GM18873 (cell line): ENCODE measurements around the gene GTF3C5.
"Not testable (repeated sequence)": the region's sequence is repeated elsewhere in the genome, so short reads cannot be mapped to it uniquely, and the experiment has no call there.

ENCODE experiments used
- ATAC-seq: cut with Tn5 transposase; IDR thresholded peaks from one replicate; pipeline ENCODE4 v1.9.1; 2021; ENCODE audit warnings: mild to moderate bottlenecking, moderate library complexity, moderate number of reproducible peaks; ENCODE audit not compliant: unreplicated experiment, low FRiP score

The GTF3C5 gene

GRCh38 chr9:133026426-133026825, 4.4 kb upstream of the GTF3C5 start:
- ATAC-seq = no peak

GRCh38 chr9:133027134-133027533, 3.7 kb upstream of the GTF3C5 start:
- no peak for ATAC-seq

GRCh38 chr9:133028221-133028620, 2.6 kb upstream of the GTF3C5 start:
- no peak for ATAC-seq

GRCh38 chr9:133029994-133030316, 842 bp upstream of the GTF3C5 start:
- no peak for ATAC-seq

GRCh38 chr9:133031130-133031422, 279 bp downstream of the GTF3C5 start:
- no peak for ATAC-seq

GRCh38 chr9:133031496-133031911, 707 bp downstream of the GTF3C5 start:
- ATAC-seq = no peak

- ATAC-seq = no peak
These were observed 1.4 kb downstream of the GTF3C5 start for GRCh38 chr9:133032171-133032570.

- no peak for ATAC-seq
These were observed 4.9 kb downstream of the GTF3C5 start for GRCh38 chr9:133035669-133036068.

- no peak for ATAC-seq
These were observed 7.1 kb downstream of the GTF3C5 start for GRCh38 chr9:133037775-133038515.

- not testable (repeated sequence) for ATAC-seq
These were observed 10.2 kb downstream of the GTF3C5 start for GRCh38 chr9:133040892-133041479.

- ATAC-seq = no peak
These were observed 11.2 kb downstream of the GTF3C5 start for GRCh38 chr9:133041958-133042357.

- ATAC-seq = no peak
These were observed 11.9 kb downstream of the GTF3C5 start for GRCh38 chr9:133042676-133043075.

- no peak for ATAC-seq
These were observed 12.7 kb downstream of the GTF3C5 start for GRCh38 chr9:133043449-133044035.

GRCh38 chr9:133044125-133044524, 13.3 kb downstream of the GTF3C5 start:
- ATAC-seq = no peak

GRCh38 chr9:133044661-133045060, 13.9 kb downstream of the GTF3C5 start:
- ATAC-seq = no peak

- ATAC-seq = no peak
These were observed 14.3 kb downstream of the GTF3C5 start for GRCh38 chr9:133045132-133045531.

- no peak for ATAC-seq
These were observed 15.6 kb downstream of the GTF3C5 start for GRCh38 chr9:133046196-133046899.

GRCh38 chr9:133046900-133047295, 16.1 kb downstream of the GTF3C5 start:
- ATAC-seq = no peak

- no peak for ATAC-seq
These were observed 17.8 kb downstream of the GTF3C5 start for GRCh38 chr9:133048595-133048994.

- no peak for ATAC-seq
These were observed 18.2 kb downstream of the GTF3C5 start for GRCh38 chr9:133049043-133049442.

- ATAC-seq = no peak
These were observed 19.3 kb downstream of the GTF3C5 start for GRCh38 chr9:133050142-133050541.

- no peak for ATAC-seq
These were observed 20.0 kb downstream of the GTF3C5 start for GRCh38 chr9:133050781-133051180.
